ENCODE measurements around the gene ATP1B1. TPM values are rescaled to one million over a fixed set of nuclear protein-coding genes. Genes with fewer than 3 reads are reported as not detected.

Gene ATP1B1
- 42.2 and 44.4 TPM in 2 replicates for total RNA-seq (2021)
- long read RNA-seq, transcript ATP1B1-201 (6 exons, 1,883 nt), result major isoform, 113 of 119 reads
- long read RNA-seq, partial matches to known transcripts, result 2 of 119 reads
- long read RNA-seq, other reads (novel, unspliced or antisense), result 4 of 119 reads

DNA sequence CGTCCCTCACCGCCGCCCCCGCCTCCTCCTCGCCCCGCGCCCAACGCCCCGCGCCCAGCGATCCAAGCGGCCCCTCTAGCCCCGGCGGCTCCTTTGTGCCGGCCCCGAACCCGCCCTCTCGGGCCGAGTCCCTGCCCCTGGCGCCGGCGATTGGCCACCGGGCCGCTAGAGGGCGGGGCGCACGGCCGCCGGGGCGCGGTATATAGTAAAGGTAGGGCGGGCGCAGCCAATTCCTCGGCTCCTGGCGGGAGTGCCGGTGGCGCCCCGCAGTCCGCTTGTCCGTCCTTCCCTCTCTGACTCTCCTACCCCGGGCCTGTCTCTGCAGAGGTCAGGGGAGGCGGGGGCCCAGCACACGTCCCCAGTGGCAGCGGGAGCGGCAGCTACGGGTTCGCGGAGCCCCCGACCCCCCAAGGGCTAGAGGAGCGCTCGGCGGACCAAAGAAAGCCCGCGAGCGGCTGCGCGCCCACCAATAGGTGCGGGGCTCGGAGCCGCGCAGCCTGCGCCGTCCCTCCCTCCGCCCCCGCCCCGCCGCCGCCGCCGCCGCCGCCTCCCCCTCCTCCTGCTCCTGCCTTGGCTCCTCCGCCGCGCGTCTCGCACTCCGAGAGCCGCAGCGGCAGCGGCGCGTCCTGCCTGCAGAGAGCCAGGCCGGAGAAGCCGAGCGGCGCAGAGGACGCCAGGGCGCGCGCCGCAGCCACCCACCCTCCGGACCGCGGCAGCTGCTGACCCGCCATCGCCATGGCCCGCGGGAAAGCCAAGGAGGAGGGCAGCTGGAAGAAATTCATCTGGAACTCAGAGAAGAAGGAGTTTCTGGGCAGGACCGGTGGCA lies at the start of gene ATP1B1:
Gene ATP1B1 (plus strand): TSS at position 596 of the 826 bp plus-strand sequence. CDS start 140 bp downstream, at position 736.
- H3K27me3 Mint-ChIP-seq (ENCODE audit: low read depth), result peaks cover 5% of the 10 kb centered on the region
- H3K4me3 Mint-ChIP-seq, result peak within 1 kb of the TSS; percentile 80 to 93
- Histone ChIP-seq H2BK12ac (ENCODE audit: insufficient read length, low read depth, low read length) (peak within 1 kb of the TSS; percentile 84), H3K27me3 (ENCODE audit: insufficient read depth, low read length) (no peaks in the 10 kb centered on the region), H3T11ph (ENCODE audit: low read length) (no peak within 1 kb of the TSS), H4K91ac (ENCODE audit: insufficient read length, low read depth, low read length) (no peak within 1 kb of the TSS), H3K4me1 (ENCODE audit: insufficient read depth, low read length) (peaks cover 17% of the 10 kb centered on the region; the same call in 1 of the 2 replicates), H3K4ac (ENCODE audit: low read depth, low read length) (no peak within 1 kb of the TSS), H3K23ac (ENCODE audit: insufficient read length, low read depth, low read length) (no peak within 1 kb of the TSS), H3K4me2 (ENCODE audit: insufficient read depth, insufficient read length, low read length) (peak within 1 kb of the TSS; percentile 98), H3K79me1 (ENCODE audit: insufficient read depth, low read depth, low read length, poor library complexity, severe bottlenecking) (no peaks in the 10 kb centered on the region), H2BK15ac (ENCODE audit: low read depth, low read length) (no peak within 1 kb of the TSS), H4K8ac (replicated peaks; ENCODE audit: insufficient read length, low read depth, low read length) (no peak within 1 kb of the TSS), H2BK20ac (ENCODE audit: low read depth, low read length, poor library complexity, severe bottlenecking) (no peak within 1 kb of the TSS), H2BK120ac (ENCODE audit: low read depth, low read length, poor library complexity, severe bottlenecking) (no peak within 1 kb of the TSS), H3K14ac (ENCODE audit: insufficient read depth, low read length) (peak within 1 kb of the TSS; percentile 93), H2BK5ac (ENCODE audit: insufficient read length, low read length) (no peak within 1 kb of the TSS), H3K9me3 (ENCODE audit: control insufficient read depth, low read depth, low read length) (no peaks in the 10 kb centered on the region), H3K56ac (ENCODE audit: insufficient read length, low read depth, low read length) (no peak within 1 kb of the TSS), H3K27ac (ENCODE audit: insufficient read length, low read depth, low read length) (no peak within 1 kb of the TSS), H2AFZ (ENCODE audit: low read length) (no peak within 1 kb of the TSS), H3K9ac (ENCODE audit: extremely low read depth, insufficient read length, low read length) (peak within 1 kb of the TSS; percentile 92), H4K5ac (ENCODE audit: insufficient read length, low read depth, low read length) (no peak within 1 kb of the TSS), H3K79me2 (ENCODE audit: insufficient read depth, low read length) (peaks cover 27% of the 10 kb centered on the region; the same call in 1 of the 2 replicates), H2AK5ac (ENCODE audit: insufficient read length, low read length) (no peak within 1 kb of the TSS), H3K23me2 (ENCODE audit: insufficient read length, low read depth, low read length, poor library complexity, severe bottlenecking) (peaks cover 11% of the 10 kb centered on the region), H3K18ac (ENCODE audit: insufficient read length, low read depth, low read length) (peak within 1 kb of the TSS; percentile 87), H4K20me1 (ENCODE audit: control insufficient read depth, insufficient read depth, insufficient read length) (no peaks in the 10 kb centered on the region)
- H3K36me3 Mint-ChIP-seq (ENCODE audit: insufficient read depth in 1 of 3, low read depth in 3 of 3), result peaks cover 1 to 8% (median 4%) of the 10 kb centered on the region in 3 experiments; a peak in 5 of 7 replicates
- WGBS (ENCODE audit: extremely low coverage, insufficient read length, low lambda C conversion rate), result no CpG with 5 or more reads among the region's 100 CpGs
- no peaks in the 10 kb centered on the region; a peak in 1 of 5 replicates for H3K9me3 Mint-ChIP-seq
- DNase-seq, result peak; percentile 94
- H3K4me1 Mint-ChIP-seq, result peaks cover 52 to 54% of the 10 kb centered on the region in 2 experiments
- H3K27ac Mint-ChIP-seq, result peak within 1 kb of the TSS; percentile 82 to 93 (median 91); a peak in 5 of 7 replicates
- TF ChIP-seq, protein P1, sequence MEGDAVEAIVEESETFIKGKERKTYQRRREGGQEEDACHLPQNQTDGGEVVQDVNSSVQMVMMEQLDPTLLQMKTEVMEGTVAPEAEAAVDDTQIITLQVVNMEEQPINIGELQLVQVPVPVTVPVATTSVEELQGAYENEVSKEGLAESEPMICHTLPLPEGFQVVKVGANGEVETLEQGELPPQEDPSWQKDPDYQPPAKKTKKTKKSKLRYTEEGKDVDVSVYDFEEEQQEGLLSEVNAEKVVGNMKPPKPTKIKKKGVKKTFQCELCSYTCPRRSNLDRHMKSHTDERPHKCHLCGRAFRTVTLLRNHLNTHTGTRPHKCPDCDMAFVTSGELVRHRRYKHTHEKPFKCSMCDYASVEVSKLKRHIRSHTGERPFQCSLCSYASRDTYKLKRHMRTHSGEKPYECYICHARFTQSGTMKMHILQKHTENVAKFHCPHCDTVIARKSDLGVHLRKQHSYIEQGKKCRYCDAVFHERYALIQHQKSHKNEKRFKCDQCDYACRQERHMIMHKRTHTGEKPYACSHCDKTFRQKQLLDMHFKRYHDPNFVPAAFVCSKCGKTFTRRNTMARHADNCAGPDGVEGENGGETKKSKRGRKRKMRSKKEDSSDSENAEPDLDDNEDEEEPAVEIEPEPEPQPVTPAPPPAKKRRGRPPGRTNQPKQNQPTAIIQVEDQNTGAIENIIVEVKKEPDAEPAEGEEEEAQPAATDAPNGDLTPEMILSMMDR (conservative IDR thresholded peaks at IDR 0.05), result peak; percentile 25; the same call in 1 of the 3 replicates

All from H9 (cell line).